NOMO-1 treated with DMSO at 0.1 percent for 48 hours (cell line): Measurements from ENCODE around the gene NPFFR1.

Experiments used
- DNase-seq: peaks from one replicate; lab custom pipeline; 2025; ENCODE audit not compliant: unreplicated experiment; lab: John Stamatoyannopoulos, UW

Gene NPFFR1

DNA sequence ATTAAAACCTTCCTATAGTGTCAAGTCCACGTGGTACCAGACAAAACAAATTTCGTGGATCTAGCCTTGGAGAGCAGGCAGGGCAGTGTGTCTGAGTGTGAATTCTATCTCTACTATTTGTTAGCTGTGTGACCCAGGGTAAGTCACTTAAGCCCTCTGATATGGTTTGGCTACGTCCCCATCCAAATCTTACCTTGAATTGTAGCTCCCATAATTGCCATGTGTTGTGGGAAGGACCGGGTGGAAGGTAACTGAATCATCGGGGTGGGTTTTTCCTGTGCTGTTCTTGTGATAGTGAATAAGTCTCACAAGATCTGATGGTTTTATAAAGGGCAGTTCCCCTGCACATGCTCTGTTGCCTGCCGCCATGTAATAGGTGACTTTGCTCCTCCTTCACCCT, 2.8 kb upstream of the NPFFR1 start:
- no peak for DNase-seq

DNA sequence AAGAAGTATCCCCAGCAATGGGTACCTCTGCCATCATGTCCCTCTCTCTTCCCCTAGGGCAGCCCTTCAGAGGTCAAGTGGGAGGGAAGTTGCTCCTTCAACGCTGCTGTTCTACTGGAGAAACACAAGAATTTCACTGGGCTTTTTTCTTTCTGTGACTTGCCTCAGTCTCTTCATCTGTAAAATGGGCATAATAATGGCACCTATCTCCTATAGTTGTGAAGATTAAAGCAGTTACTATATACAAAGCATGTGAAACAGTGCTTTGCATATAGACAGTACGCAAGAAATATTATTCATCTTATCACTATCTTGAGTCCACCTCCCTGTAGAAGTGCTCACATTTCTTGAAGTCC, 1.6 kb upstream of the NPFFR1 start:
- no peak for DNase-seq

DNA sequence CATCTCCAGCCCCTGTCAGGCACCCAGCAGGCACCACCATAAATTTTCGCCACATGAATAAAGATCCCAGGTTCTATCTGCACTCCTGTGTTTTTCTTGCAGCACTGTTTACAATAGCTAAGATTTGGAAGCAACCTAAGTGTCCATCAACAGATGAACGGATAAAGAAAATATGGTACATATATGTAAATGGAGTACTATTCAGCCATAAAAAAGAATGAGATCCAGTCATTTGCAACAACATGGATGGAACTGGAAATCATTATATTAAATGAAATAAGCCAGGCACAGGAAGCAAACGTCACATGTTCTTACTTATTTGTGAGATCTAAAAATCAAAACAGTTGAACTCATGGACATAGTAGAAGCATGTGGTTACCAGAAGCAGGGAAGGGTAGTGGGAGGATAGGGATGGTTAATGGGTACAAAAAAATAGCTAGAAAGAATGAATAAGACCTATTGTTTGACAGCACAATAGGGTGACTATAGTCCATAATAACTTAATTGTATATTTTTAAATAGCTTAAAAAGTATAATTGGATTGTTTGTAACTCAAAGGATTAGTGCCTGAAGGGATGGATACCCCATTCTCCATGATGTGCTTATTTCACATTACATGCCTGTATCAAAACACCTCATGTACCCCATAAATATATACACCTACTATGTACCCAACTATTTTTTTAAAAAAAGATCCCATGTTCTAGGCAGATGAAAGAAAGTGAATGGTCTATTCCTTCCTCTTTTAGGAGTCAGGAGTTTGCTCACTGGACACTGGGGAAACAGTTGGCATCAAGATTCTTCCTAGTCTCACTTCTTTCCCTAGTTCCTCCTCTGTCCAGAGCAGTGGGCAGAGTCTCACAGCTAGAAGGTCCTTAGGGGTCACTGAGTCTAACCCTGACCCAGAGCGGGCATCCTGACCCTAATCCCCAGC, 1.0 kb upstream of the NPFFR1 start:
- no peak for DNase-seq

DNA sequence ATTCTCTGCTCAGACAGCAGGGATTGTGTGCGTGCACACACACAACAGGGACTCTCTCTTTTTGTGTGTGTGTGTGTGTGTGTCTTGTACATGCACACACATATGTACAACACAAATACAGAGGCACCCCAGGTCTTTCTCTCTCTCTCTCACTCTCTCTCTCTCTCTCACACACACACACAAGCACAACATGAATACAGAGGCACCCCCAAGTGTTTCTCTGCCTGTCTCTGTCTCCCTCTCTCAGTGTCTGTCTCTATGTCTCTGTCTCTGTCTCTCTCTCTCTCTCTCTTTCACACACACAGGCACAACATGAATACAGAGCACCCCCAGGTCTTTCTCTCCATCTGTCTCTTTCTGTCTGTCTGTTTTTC, 746 bp downstream of the NPFFR1 start:
- DNase-seq, result no peak

DNA sequence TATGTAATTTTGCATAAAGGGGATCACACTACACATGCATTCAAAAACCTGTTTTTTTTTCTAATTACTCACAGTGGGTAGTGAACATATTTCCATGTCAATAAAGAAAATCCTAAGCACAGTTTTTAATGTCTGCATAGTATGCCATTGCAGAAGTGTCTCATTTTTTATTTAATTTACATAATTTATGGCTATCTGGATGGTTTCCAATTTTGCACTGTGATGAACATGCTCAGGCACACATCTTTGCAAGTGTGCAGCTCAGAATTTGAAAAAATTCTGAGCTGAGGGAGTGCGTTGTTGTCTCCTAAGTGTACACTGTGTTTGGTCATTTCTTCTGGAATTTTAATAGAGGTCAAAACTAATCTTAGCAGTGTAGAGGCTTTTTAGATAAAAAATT, 2.2 kb downstream of the NPFFR1 start:
- no peak for DNase-seq

DNA sequence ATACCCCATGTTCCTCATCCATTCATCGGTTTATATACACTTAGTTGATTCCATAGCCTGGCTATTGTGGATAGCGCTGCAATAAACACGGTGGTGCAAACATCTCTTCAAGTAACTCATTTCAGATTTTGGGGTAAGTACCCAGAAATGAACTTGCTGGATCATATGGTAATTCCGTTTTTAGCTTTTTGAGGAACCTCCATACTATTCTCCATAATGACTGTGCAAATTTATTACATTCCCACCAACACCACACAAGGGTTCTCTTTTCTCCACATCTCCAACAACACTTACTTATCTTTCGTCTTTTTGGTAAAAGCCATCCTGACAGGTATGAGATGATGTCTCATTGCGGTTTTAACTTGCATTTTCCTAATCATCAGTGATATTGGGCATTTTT, 3.7 kb downstream of the NPFFR1 start:
- no peak for DNase-seq

DNA sequence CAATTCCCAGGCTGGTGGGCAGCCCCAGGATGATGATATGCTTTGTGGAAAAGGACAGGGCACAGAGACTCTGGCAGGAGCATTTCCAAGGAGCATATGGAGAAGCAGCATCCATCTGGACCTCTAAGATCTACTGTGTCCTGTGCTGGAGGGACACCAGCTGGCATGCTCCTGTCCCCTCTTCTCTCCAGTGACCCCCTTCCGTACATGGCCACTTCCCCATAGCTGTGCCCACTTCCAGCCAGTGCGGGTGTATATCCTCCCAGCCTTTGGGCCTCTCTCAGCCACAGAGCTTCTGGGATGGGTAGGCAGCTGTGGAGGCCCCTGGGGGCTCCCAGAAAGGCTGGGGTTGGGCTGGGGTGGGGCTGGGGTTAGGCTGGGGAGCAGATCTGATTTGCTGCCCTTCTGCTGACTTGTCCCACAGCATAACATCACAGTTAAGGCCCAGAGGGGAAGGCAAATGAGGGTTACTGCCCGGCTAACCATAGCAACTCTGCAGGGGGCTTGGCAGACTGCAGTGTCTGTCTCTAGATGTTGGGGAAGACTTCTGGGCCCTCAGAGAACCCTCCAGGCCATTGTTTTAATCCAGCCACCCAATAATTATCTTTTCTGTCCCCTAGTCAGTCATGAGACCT, 6.3 kb downstream of the NPFFR1 start:
- no peak for DNase-seq

DNA sequence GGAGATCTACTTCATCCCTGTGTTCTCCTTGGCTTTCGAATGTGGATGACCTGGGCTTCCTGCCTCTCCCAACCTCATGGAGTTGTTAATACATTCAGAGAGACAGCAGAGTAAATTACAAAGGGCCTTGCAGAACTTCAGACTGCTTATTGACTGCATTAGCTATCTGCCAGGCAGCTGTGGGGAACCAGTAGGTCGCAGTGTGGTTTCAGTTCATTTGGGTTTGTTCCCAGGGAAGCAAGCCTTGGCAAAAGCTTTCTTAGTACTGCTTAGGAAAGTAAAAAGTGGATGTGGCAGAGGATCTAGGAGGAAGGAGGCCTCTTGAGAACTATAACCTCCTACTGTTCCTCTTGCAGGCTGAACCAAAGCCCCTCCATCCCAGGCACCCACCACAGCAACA, 9.2 kb downstream of the NPFFR1 start:
- DNase-seq, result no peak

DNA sequence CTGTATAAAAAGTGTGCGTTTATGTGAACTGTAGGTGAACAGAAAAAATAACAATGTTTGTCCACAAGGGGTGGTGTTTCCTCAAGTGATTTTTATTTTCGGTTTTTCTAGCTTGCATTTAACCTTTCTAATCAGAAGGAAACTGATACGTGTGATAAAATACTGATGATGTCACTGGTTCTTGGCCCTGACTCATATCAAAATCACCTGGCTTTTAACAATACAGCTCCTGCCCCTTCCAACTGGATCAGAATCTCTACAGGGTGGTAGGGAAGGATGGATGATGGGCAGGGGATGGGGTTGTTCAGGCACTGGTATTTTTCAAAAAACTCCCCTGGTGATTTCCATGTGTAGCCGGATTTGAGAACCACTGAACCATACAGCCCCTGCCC, 10.9 kb downstream of the NPFFR1 start:
- no peak for DNase-seq

DNA sequence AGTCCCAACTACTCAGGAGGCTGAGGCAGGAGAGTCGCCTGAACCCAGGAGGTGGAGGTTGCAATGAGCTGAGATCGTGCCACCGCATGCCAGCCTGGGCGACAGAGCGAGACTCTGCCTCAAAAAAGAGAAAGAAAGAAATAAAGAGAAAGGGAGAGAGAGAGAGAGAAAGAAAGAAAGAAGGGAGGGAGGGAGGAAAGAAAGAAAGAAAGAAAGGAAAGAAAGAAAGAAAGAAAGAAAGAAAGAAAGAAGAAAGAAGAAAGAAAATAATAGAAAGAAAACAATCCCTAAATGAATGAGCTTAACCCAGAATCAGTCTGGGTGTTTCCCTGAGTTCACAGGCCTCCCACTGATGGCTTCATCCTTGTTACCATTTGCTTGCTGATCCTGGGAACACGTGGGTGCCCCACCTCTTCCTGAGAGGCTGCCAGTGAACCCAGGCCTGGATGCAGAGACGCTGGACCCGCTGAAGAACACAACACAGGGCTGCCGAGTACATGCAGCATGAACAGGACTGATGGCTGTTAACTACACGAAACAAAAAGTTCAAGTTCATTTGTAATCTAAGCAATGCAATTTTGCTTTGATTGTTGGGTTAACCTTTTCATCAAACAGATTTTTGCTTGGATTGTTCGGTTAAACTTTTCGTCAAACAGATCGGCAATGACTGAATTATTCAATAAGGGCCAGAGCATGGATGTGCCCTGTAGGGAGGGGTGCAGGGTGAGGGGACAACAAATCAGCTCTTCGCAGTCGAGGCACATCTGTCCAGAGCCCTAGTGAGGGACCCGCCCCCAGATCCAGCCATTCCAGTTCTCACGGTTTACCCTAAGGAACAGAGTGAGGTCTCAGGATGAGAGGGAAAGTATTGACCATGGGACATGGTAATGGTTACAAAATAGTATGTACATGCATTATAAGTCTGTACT, 11.5 kb downstream of the NPFFR1 start:
- no peak for DNase-seq

DNA sequence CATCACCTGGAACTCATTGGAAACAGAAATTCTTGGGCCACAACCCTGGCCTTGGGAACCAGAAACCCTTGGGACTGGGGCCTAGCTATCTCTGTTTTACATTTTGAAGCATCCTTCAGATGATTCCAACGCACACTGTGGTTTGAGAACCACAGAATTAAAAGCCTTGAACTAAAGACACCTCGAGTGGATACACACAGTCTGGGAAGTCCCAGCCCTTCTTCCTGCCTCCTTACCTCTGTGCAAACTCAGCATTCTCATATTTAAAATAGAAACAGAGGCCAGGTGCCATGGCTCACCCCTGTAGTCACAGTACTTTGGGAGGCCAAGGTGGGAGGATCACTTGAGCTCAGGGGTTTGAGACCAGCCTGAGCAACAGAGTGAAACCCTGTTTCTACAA, 12.9 kb downstream of the NPFFR1 start:
- no peak for DNase-seq

DNA sequence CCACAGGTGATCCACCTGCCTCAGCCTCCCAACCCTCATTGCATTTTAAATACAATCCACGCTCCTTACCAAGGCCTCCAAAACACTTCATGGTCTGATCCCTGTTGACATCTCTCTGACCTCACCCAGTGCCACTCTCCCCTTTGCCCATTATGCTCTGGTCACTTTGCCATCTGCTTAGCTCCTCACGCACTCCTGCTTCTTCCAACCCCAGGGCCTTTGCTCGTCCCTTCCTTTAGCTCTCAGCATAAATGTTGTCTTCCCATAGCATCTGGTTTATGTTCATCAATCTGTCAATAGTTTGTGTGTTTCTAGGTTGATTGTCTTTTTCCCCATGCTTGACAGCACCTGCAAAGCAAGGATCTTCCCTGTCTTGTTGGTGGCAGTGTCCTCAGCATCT, 14.1 kb downstream of the NPFFR1 start:
- no peak for DNase-seq

DNA sequence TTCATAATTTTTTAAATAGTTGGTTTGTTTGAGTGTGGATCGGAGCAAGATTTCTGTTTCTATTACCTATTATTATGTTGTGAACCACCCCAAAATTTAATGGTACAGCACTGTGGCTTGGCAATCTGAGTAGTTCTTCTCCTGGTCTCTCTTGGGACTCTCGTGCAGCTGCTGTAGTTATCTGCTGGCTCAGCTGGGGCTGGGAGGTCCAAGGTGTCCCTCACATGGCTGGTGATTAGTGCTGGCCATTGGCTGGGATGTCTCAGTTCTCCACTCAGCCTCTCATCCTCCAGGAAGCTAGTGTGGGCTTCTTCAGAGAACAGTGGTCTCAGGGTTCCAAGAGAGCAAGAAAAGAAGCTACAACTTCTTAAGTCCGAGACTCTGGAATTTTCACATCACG, 15.4 kb downstream of the NPFFR1 start:
- no peak for DNase-seq

DNA sequence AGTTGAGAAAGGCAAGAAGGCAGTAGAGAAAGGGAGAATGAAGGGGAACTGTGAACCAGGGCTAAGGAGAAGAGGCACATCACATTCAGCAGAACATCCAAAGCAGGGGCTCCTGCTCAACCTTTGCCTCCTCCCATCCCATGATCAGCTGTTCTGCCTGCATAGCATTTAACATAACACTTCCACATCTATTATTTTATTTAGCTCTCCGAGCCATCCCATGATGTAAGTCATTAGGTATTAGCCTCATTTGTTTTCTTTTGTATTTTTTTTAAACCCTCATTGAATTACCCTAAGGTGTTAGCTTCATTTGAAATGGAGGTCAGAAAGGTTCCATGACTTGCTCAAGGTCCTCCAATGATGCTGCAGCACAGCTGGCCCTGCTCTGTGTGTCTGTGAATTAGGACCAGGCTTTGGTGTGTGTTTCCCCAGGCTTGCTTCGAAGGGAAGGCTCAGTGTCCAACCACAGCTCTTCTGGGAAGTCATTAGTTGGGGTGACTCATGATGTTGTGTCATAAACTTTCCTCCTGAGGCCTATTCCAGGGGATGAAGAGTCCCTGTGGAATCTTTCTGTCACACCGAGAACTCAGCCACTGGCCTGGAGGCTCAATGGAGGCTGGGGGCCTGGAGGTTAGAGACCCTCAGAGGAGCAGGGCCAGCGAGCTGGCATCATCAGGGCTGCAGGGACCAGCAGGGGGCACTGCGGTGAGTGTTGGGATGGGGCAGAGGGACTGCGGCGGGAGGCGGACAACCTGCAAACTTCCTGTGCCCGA, 16.5 kb downstream of the NPFFR1 start:
- peak; percentile 64 for DNase-seq

DNA sequence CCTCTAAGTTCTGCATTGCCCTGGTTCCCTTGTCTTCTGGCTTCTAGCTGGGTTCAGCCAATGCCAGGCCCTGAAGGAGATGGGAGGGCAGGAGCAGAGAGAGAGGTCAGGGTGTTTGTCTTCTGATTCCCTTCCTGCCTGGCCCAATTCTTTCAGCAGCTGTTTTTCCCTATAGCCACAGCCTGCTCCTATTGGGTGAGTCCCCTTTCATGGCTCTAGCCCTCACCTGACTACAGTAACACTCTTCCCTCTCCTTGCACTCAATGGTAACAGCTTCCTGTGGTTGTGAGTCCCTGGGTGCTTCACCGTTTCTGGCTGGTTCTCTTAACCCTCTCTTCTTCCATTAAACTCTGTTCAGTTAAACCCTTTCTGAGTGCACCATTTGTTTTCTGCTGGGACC, 17.1 kb downstream of the NPFFR1 start:
- DNase-seq, result no peak

DNA sequence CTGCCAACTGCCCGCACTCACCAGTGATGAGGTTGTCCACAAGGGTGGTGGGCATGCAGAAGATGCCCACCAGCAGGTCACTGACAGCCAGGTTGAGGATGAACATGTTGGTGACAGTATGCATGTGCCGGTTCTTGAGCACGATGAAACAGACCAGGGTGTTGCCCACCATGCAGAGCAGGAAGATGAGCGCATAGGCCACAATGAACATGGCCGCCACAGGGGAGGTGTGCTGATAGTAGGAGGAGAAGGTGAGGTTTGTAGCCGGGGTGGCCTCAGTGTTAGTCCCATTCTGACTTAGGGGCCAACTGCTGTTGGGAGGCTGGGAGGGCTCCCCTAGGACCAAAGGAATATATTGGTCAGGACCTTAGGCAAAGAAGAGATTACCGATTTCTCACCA, 17.7 kb downstream of the NPFFR1 start:
- DNase-seq, result no peak

DNA sequence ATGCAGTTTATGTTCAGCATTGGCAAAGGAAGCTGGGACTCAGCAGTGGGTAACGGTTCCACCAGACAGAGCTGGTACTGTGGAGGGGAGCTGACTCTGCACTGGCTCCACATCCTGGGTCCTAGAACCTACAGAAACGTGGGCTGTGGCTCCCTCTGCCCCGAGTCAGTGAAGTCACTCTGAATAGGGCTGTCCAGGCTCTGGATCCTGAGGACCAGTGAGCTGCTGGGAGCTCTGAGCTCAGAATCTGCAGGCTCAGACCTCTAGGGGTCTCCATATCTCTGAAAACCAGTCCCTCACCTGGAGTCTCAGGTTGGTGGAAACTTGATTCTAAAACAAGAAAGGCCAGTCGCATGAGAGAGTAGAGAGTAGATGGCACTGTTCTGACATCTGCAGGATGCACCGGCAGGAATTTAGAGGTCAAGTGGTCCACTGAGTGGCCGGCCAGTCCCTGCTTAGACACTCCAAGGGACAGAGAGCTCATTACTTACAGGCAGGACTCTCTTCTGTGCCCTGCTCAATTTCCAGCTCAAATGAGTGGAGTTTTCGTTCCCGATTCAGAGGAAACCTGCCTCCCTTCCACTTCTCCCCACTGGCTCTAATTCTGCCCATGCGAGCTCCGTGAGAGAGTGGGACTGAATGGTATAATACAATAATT, 18.6 kb downstream of the NPFFR1 start:
- no peak for DNase-seq

DNA sequence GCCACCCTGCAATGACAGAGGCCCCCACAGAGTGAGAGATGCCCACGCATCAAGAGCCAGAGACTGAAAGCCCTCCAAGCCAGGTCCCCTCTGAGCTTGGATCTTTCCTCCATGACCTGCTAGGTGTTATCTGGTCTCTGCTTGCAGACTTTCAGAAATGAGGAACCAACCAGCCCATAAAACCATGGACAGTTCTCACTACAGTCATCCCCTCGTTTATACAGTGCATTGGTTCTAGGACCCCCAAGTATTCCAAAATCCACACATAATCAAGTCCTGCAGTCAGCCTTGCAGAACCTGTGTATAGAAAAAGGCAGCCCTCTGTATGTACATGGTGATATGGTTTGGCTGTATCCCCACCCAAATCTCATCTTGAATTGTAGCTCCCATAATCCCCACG, 23.1 kb downstream of the NPFFR1 start:
- no peak for DNase-seq

DNA sequence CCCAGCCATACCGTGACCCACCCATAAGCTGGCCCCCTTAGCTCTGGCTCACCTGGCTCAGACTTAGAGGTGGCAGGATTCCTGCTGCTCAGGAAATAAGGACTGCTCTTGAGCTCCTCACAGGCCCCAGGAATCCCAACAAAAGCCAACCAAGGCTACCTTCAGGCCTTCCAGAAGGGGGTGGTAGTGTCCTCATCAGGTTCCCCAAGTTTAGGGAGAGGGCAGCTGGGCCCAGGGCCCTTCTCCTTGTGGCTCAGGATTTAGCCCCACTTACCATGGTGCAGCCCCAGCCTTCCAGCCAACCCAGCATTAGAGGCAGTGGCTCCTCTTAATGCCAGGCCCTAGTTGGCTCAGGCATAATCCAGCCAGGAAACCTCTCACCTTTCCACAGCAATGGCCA, 23.5 kb downstream of the NPFFR1 start:
- DNase-seq, result no peak

DNA sequence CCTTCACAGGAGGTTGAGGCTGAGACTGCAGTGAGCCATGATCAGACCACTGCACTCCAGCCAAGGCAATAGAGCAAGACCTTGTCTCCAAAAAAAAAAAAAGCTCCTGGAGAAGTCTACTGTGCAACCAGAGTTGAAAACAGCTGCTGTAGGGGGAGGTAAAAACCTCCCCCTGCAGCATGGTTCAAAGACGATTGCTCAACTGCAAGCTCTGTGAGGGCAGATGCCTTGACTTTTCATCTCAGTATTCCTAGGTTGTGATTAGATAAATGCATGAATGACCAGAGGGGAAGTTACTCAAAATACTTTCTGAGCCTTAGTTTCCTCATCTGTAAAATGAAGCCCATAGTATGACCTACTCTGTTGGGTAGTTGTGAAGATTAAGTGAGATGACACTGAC, 25.6 kb downstream of the NPFFR1 start:
- no peak for DNase-seq
